RCC 7860 (cell line): ENCODE measurements around the gene MEIG1.
A peak's percentile ranks its signal among the peaks of the same experiment; 100 is the strongest.
"Not testable (repeated sequence)": the region's sequence is repeated elsewhere in the genome, so short reads cannot be mapped to it uniquely, and the experiment has no call there.

Source experiments
- DNase-seq: peaks from one replicate; pipeline ENCODE4 v3.0.0-alpha.2; 2015; ENCODE audit warnings: low spot score
- FAIRE-seq: peaks from 2 replicates; lab custom pipeline; 2012; peaks lifted over from hg19 to GRCh38; lab: Jason Lieb, UNC

Gene MEIG1

DNA sequence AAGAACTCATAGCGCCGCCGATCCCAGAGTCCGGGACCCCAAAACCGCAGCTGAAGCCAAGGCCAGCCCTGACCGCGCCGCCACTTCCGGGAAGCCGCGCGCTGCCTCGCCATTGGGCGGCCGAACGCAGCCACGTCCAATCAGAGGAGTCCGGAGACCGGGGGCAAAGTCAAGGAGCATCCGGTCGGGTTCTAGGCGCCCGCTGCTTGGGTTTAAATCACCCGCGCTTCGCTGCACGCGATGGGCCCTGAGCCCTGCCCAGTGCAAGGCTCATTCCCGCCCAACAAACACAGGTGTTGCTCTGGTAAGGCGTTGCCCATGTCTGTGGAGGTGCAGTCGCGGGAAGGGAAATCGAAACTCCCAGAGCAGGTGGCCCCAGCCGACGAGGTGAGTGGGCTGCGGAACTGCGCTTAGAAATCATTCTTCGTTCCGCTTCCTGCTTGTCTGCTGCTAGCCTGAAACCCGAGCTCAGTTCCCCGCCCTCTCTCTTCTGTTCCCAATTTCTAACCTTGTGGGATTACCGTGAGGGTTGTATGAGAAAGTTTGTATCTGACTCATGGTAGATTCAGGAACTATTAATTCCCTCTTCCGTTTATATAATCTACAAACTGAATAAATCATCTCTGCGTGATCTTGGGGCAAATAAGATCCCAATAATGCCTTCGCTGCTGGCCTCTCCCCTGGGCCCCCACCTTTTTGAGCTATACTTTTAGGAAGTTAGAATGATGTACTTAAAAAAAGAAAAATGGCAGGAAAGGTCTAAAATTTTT, 5.0 kb upstream of the MEIG1 start, which contains the start of gene DCLRE1C:
DCLRE1C (minus strand) TSS at position 96 of the 770 bp plus-strand sequence; CDS start at position 10, 86 bp downstream.
- FAIRE-seq = peak; percentile 72
- peak; percentile 71 for DNase-seq

DNA sequence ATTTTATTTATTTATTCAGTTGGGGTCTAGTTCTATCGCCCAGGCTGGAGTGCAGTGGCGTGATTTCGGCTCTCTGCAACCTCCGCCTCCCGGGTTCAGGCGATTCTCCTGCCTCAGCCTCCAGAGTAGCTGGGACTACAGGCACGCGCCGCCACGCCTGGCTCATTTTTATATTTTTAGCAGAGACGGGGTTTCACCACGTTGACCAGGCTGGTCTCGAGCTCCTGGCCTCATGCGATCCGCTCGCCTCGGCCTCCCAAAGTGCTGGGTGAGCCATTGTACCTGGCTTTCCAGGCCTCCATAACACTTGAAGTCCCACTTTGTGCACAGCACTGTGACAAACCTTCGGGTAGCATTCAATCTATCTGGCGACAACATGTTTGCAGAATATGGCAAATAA, 4.3 kb upstream of the MEIG1 start:
- FAIRE-seq (no peak), DNase-seq (no peak)

DNA sequence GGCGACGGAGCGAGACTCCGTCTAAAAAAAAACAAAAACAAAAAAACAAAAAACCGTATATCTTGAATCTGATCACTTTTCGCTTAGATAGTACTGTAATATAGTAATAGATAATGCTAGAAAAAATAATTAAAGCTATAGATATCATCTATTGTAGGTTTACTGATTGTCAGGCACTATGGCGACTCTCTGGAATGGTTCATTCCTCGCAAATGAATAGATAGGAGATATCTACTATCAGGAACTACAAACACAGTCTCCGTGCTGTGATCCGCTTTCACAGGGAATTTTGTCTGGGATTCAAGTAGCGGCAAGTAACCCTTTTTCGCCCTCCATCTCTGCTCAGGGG, 342 bp upstream of the MEIG1 start:
- no peak for DNase-seq
- no peak for FAIRE-seq

DNA sequence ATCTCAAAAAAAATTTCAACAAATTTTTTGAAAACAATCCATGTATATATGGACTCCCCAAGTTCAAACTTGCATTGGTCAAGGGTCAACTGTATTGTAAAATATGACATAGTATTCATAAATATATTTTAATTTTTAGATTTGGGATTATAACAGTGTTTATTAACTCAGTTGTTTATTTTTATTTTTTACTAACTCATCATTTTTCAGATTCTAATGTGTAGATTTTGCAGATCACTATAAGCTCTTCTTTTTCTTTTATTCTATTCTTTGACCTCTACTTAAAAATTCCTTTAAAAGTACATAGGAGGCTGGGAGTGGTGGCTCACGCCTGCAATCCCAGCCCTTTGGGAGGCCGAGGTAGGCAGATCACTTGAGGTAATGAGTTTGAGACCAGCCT, 8.7 kb downstream of the MEIG1 start:
- no peak for DNase-seq
- FAIRE-seq = peak; percentile 10

DNA sequence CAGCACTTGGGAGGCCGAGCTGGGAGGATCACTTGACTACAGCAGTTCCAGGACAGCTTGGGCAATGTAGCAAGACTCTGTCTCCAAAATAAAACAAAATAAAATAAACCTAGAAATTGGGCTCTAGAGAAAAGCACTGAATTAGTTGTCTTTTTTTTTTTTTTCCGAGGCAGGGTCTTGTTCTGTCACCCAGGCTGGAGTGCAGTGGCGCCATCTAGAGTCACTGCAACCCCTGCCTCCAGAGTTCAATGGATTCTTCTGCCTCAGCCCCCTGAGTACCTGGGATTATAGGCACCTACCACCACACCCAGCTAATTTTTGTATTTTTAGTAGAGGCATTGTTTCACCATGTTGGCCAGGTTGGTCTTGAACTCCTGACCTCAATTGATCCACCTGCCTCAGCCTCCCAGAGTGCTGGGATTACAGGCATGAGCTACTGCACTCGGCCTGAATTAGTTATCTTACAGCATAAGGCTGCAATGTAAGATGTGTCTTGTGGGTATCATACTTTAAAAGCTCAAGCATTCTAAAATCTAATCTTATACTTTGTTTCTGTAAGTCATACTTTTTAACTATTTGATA, 12.8 kb downstream of the MEIG1 start:
- FAIRE-seq (no peak), DNase-seq (no peak)

DNA sequence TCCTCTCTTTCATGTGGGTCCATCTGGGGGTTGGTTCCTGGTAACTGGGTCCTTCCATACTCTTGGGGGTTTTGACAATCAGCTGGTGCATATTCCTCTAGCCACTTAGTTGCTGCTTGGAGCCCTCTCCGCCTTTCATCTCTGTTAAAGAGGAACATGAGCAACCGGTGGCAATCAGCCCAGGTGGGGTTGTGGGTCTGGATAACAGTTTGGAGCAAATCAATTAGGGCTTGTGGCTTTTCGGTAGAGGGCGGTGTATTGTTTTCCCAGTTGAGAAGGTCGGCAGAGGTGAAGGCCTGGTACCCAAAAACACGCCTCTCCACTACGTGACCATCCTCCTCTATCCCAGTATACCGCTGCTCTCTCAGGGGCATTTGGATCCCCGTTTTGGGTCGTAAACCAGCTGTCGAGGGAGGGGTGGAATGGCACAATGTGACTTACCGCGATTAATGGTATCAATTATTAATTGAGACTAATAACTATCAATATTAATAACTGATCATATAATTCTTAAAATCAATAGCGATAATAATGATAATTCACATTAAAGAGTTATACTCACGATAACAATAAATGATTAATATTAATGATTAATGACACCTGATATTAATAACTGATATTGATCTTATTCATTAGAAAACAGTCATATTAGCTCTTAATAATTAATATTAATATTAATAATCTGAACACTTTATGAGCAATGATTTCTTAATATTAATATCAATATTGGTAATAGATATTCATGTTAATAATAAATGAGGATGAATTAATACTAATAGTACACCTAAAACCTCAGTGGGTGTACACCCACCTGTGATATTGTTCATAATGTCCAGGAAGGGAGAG, 15.2 kb downstream of the MEIG1 start:
- not testable (repeated sequence) for DNase-seq
- FAIRE-seq = peak; percentile 59

DNA sequence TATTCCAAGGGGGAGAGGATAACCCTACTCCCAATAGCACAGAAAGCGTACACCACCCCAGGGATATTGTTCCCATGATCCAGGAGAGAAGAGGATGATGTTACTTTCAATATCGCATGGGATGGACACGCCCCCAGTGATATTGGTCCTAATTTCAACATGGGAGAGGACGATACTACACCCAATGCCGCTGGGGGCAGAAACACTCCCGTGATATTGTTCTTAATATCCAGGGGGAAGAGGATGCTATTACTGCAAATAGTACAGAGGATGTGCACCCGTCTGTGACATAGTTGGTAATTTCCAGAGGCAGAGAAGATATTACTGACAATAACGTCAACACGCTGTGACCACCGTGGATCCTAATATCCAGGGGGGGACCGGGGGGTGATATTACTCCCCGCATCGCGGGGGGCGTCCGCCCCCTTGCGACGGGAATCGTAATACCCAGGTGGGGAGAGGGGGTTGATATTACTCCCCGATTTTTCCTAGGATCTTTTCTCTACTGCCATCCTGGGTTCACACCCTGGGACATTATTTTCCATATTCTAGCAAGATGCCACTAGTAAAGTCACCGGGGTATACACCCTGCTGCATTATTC, 16.6 kb downstream of the MEIG1 start:
- FAIRE-seq = no peak

DNA sequence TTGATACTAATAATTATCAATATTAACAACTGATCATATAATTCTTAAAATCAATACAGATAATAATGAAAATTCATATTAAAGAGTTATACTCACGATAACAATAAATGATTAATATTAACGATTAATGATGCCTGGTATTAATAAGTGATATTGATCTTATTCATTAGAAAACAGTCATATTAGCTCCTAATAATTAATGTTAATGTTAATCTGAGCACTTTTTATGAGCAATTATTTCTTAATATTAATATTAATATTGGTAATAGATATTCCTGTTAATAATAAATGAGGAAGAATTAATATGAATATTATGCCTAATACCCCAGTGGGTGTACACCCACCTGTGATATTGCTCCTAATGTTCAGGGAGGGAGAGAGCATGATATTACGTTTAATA, 23.6 kb downstream of the MEIG1 start:
- no peak for FAIRE-seq
- DNase-seq = no peak

More for the DNA sequence above, 16.6 kb downstream of the MEIG1 start:
- DNase-seq = no peak

DNA sequence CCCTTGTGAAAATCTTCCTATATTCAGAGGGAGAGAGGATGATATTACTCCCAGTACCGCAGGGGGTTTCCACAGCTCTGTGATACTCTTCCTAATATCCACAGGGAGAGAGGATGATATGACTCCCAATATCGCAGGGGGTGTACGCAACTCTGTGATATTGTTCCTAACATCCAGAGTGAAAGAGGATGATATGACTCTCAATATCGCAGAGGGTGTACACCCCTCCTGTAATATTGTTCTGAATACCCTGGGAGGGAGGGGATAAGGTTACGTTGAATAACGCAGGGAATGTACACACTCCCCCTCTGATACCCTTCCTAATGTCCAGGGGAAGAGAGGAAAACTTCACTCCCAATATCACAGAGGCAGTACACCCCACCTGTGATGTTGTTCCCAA, 30.4 kb downstream of the MEIG1 start:
- not testable (repeated sequence) for FAIRE-seq, DNase-seq

DNA sequence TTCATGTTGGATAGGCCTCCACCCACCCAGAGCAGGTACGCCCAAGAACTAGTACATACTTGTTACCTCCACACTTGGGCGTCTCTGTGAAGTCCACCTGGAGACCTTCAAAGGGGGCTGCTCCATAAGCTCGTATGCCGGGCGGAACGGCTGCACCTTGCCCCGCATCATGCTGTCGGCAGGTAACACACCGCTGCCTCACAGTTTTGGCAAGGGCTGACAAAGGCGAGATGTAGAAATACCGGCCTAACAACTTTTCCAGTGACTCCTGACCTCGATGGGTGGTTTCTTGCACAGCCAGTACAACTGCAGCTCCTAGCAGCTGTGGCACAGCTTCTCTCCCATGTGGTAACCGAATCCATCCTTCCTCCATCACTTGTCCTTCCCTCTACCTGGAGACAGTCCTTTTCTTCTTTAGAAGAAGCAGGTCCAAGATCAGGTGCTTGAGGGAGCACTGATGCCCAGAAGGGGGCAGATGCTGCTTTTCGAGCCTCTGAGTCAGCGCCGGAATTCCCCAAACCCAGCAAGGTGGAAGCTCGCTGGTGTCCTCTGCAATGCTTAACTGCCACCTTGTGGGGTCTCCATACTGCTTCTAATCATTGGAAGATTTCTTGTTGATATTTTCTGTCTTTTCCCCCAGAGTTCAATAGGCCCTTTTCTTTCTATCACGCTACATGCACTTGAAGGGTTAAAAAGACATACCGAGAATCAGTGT, 32.0 kb downstream of the MEIG1 start:
- FAIRE-seq = not testable (repeated sequence)

DNA sequence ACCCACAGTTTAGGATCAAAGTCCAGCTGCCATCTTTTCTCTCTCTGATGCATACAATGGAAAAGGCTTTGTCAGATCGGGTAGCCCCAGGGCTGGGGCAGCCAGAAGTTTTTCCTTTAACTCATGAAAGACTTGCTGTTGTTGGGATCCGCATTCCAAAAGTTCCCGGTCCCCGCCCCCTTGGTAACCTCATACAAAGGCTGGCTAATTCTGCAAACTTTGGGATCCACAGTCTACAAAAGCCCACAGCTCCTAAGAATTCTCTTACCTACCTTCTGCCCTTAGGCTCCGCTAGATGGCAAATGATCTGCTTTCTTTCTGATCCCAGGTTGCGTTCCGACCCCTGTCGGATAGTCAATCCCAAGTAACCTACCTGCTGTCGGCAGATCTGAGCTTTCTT, 33.1 kb downstream of the MEIG1 start:
- not testable (repeated sequence) for DNase-seq, FAIRE-seq

More for the DNA sequence above, 32.0 kb downstream of the MEIG1 start:
- peak; percentile 47 for DNase-seq

DNA sequence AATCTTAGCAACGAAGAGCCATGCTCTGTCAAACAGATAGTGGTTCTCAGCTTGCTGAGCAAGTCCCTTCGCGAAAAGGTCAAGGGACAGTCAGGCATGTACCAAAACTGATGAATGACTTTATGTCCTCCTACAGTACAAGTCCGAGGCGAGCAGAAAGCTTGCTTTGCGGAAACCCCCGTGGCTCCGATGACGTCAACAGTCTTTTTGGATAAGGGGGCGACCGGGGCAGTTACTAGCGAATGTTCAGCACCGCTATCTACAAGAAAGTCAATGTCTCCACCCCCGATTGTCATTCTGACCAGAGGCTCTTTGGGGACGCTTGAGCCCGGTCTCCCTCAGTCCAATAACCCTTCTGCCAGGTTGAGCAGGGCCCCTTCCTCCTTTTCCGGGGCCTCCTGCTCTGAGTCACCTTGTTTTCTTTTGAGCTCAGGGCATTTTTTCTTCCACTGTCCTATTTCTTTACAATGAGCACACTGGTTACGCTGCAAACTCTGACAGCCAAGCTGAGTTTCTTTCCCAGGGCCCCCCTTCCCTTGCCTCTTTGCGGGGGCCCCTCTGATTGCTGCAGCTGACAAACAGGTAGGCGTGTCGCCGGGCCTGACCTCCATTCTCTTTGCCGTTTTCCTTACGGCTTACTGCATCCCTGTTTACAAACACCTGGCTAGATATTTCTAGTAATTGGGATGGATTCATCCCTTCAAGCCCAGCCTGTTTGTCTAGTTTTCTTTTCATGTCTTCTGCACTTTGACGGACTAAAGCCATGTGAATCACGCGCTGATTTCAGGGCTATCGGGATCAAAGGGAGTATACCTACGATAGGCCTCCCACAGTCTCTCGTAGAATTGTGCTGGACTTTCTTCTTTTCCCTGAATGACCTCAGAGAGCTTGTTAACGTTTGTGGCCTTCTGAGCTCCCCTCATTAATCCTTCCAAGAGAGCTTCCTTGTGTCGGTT, 34.6 kb downstream of the MEIG1 start:
- not testable (repeated sequence) for DNase-seq, FAIRE-seq

DNA sequence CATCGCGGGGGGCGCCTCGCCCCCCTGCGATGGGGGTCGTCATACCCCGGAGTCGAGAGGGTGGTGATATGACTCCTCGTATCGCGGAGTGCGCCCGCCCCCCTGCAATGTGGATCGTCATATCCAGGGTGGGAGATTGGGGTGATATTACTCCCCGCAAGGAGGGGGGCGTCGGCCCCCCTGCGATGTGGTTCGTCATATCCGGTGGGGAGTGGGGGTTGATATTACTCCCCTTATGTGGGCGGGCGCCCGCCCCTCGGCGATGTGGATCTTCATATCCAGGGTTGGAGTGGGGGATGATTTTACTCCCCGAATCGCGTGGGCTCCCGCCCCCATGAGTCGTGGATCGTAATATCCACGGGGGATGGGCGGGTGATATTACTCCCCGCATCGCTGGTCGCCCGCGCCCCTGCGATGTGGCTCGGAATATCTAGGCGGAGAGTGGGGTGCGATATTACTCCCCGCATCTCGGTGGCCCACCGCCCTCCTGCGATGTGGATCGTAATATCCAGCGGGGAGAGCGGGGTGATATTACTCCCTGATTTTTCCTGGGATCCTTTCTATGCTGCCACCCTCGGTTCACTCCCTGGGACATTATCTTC, 36.9 kb downstream of the MEIG1 start:
- FAIRE-seq (no peak), DNase-seq (no peak)

DNA sequence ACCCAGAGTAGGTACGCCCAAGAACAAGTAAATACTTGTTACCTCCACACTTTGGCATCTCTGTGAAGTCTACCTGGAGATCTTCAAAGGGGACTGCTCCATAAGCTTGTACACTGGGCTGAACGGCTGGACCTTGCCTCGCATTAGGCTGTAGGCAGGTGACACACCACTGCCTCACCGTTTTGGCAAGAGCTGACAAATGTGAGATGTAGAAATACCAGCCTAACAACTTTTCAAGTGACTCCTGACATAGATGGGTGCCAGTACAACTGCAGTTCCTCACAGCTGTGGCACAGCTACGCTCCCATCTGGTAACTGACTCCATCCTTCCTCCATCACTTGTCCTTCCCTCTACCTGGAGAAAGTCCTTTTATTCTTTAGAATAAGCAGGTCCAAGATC, 54.3 kb downstream of the MEIG1 start:
- not testable (repeated sequence) for FAIRE-seq, DNase-seq

DNA sequence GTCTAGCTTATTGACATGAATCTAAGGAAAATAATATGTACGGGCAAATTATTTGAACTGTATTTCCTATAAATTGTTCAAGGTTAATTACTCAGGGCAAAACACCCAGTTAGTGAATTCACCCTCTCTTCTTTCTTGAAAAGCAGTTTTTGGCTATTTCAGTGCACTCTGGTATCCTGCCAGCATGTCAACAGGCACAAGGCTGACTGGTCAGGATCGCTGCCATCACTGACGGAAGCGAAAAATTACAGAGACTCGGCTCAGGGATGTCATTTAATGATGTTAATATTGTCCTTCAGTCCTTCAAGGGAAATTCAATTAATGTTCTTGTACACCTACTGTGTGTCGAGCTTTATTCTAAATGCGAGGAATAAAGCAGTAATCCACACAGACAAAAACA, 56.3 kb downstream of the MEIG1 start:
- DNase-seq (no peak), FAIRE-seq (no peak)

DNA sequence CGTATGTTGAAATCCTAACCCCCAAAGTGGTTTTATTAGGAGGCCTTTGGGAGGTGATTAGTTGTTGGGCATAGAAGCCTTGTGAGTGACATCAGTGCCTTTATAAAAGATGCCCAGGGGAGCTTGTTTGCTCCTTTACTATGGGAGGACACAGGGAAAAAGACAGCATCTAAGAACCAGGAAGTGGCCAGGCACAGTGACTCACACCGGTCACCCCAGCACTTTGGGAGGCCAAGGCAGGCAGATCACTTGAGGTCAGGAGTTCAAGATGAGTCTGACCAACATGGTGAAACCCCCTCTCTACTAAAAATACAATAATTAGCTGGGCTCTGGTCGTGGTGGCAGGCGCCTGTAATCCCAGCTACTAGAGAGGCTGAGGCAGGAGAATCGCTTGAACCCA, 61.8 kb downstream of the MEIG1 start:
- DNase-seq (peak; percentile 61), FAIRE-seq (peak; percentile 62)
